Naive thymus-derived CD4-positive, alpha-beta T cell (primary cell): ENCODE measurements around the gene OXSR1. TPM values are rescaled to one million over a fixed set of nuclear protein-coding genes. Genes with fewer than 3 reads are reported as not detected.
"Not testable (repeated sequence)": the region's sequence is repeated elsewhere in the genome, so short reads cannot be mapped to it uniquely, and the experiment has no call there.

ENCODE experiments used
- ATAC-seq: fragments of 150-1000 bp; cut with Tn5 transposase; 2 replicates; pipeline ENCODE4 v1.10.0; 2021; ENCODE audit warnings: mild to moderate bottlenecking, moderate library complexity
- CTCF ChIA-PET: fragments of 350-600 bp; sonication (Branson Sonifier 250); formaldehyde crosslinking; loops from one replicate; lab custom pipeline; 2021; ENCODE audit warnings: antibody characterized with exemption; lab: Charles Lee
- POLR2A ChIA-PET: fragments of 350-600 bp; sonication (Branson Sonifier 250); formaldehyde crosslinking; loops from one replicate; lab custom pipeline; 2021; ENCODE audit warnings: antibody characterized with exemption, inconsistent platforms; lab: Charles Lee
- DNase-seq, 9 donors: peaks; one replicate each; pipeline versions ENCODE4 v3.0.0 to v3.0.0-alpha.2; 2020 to 2022; ENCODE audit warnings: mixed read lengths in 1 of 9
- H3K27ac ChIP-seq: one replicate; pipeline ENCODE4 v1.7.0; 2013; ENCODE audit warnings: mild to moderate bottlenecking, low read depth, low read length, moderate library complexity
- H3K27me3 ChIP-seq, 2 donors: one replicate each; pipeline ENCODE4 v1.7.0; 2013; ENCODE audit warnings: low read length in 2 of 2, mild to moderate bottlenecking in 2 of 2, moderate library complexity in 2 of 2; ENCODE audit not compliant: control insufficient read depth in 2 of 2, insufficient read depth in 2 of 2
- H3K36me3 ChIP-seq, 3 experiments: 1 replicate in 2 of 3; 2 replicates in 1 of 3; pipeline ENCODE4 v1.7.0; 2013; ENCODE audit warnings: low read length in 3 of 3, mild to moderate bottlenecking in 3 of 3, moderate library complexity in 1 of 3; ENCODE audit not compliant: insufficient read depth in 3 of 3, control insufficient read depth in 2 of 3
- H3K4me1 ChIP-seq, 2 donors: one replicate each; pipeline ENCODE4 v1.7.0; 2013; ENCODE audit warnings: low read length in 2 of 2, mild to moderate bottlenecking in 2 of 2, moderate library complexity in 1 of 2; ENCODE audit not compliant: control insufficient read depth in 2 of 2, insufficient read depth in 2 of 2
- H3K4me3 ChIP-seq: 2 replicates; pipeline ENCODE4 v1.7.0; 2013; ENCODE audit warnings: mild to moderate bottlenecking, low read length
- H3K9me3 ChIP-seq, 3 experiments: 1 replicate in 2 of 3; 2 replicates in 1 of 3; pipeline ENCODE4 v1.7.0; 2013; ENCODE audit warnings: low read length in 3 of 3; ENCODE audit not compliant: control insufficient read depth in 2 of 3
- H3K27ac Mint-ChIP-seq, 9 donors: one replicate each; pipeline ENCODE4 v1.8.0; 2020 to 2022; ENCODE audit warnings: mixed read lengths in 9 of 9, mild to moderate bottlenecking in 8 of 9, moderate library complexity in 5 of 9, inconsistent platforms in 2 of 9
- H3K27me3 Mint-ChIP-seq, 5 donors: one replicate each; pipeline ENCODE4 v1.8.0; 2021 to 2022; ENCODE audit warnings: mixed read lengths in 5 of 5, mild to moderate bottlenecking in 1 of 5
- H3K36me3 Mint-ChIP-seq, 5 donors: one replicate each; pipeline ENCODE4 v1.8.0; 2020 to 2022; ENCODE audit warnings: mixed read lengths in 5 of 5, mild to moderate bottlenecking in 3 of 5, inconsistent platforms in 1 of 5
- H3K4me1 Mint-ChIP-seq, 7 donors: one replicate each; pipeline ENCODE4 v1.8.0; 2020 to 2022; ENCODE audit warnings: mixed read lengths in 7 of 7, mild to moderate bottlenecking in 3 of 7, inconsistent platforms in 1 of 7
- H3K4me3 Mint-ChIP-seq, 10 donors: one replicate each; pipeline ENCODE4 v1.8.0; 2020 to 2022; ENCODE audit warnings: mild to moderate bottlenecking in 10 of 10, mixed read lengths in 10 of 10, moderate library complexity in 6 of 10, inconsistent platforms in 2 of 10
- H3K9me3 Mint-ChIP-seq, 11 donors: one replicate each; pipeline ENCODE4 v1.8.0; 2020 to 2022; ENCODE audit warnings: mixed read lengths in 11 of 11, mild to moderate bottlenecking in 4 of 11, inconsistent platforms in 1 of 11, moderate library complexity in 1 of 11
- intact Hi-C, 2 donors: fragments of 100-400 bp; cut with micrococcal nuclease; formaldehyde crosslinking; loops; one replicate each; pipeline ENCODE4 v1.15.1; 2023
- polyA plus RNA-seq, 2 donors: library from polyadenylated mRNA; unstranded; fragments of 300-500 nt; fragmentation: Illumina TruSeq; gene quantifications; one replicate each; pipeline ENCODE4 v1.2.3, GENCODE V29; 2021
- total RNA-seq, 6 experiments: library from RNA in 5 of 6; stranded (reverse) in 5 of 6; gene quantifications; 1 replicate in 5 of 6; 2 replicates in 1 of 6; pipeline ENCODE4 v1.2.3 and lab custom pipeline; 2021 to 2026

OXSR1 gene
- total and polyA plus RNA-seq, 7 experiments from 2014 or later: 12.3 to 59.7 (median 35.9) TPM

DNA sequence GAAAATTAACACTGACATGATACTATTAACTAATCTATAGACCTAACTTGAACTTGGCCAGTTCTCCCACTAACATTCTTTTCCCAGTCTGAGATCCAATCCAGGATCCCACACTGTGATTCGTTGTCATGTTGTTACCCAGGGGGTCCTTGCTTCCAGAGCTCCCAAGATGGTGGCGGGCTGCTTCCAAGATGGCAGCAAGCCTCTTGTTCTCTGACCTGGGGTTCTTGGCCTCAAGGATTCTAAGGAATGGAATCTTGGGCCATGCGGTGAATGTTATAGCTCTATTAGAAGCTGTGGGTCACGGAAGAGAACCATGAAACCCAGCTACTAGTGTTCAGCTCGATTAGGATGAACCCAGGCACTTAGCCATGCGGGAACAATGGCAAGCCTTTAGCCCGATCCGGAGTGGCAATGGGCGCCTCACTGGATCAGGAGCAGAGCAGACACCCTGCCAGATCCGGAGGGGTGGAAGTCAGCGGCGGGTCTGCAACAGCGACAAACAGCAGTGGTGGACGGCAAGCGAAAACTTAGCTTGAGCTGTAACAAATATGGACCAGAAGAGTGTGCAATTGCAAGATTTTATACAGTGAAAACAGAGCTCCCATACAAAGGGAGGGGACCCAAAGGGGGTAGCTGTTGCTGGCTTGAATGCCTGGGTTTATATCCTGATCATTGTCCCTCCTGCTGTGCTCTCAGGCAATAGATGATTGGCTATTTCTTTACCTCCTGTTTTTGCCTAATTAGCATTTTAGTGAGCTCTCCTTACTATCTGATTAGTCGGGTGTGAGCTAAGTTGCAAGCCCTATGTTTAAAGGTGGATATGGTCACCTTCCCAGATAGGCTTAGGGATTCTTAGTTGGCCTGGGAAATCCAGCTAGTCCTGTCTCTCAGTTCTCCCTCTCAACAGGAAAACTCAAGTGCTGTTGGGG lies 124.2 kb downstream of the OXSR1 start:
- H3K27me3 ChIP-seq, H3K27me3 Mint-ChIP-seq, H3K4me1 Mint-ChIP-seq, H3K4me1 ChIP-seq, H3K36me3 ChIP-seq, H3K36me3 Mint-ChIP-seq, H3K4me3 Mint-ChIP-seq, H3K9me3 ChIP-seq, H3K9me3 Mint-ChIP-seq, ATAC-seq, H3K27ac Mint-ChIP-seq, POLR2A ChIA-PET, DNase-seq, H3K4me3 ChIP-seq, H3K27ac ChIP-seq, CTCF ChIA-PET, intact Hi-C loops: not testable (repeated sequence)

DNA sequence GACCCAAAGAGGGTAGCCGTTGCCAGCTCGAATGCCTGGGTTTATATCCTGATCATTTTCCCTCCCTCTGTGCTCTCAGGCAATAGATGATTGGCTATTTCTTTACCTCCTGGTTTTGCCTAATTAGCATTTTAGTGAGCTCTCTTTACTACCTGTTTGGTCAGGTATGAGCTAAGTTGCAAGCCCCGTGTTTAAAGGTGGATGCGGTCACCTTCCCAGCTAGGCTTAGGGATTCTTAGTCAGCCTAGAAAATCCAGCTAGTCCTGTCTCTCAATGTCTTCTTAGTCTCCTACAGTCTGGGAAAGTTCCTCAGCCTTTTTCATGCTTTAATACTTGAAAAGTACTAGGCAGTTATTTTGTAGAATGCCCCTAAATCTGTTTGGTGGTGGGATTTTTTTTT lies 131.7 kb downstream of the OXSR1 start:
- H3K4me3 Mint-ChIP-seq, DNase-seq, H3K27ac Mint-ChIP-seq, H3K27me3 ChIP-seq, H3K9me3 ChIP-seq, H3K9me3 Mint-ChIP-seq, H3K36me3 ChIP-seq, H3K4me3 ChIP-seq, ATAC-seq, H3K4me1 Mint-ChIP-seq, H3K4me1 ChIP-seq, H3K36me3 Mint-ChIP-seq, CTCF ChIA-PET, intact Hi-C loops, H3K27ac ChIP-seq, POLR2A ChIA-PET: not testable (repeated sequence)
- H3K27me3 Mint-ChIP-seq: peaks cover 0 to 18% (median 5%) of the 10 kb centered on the region in 5 donors

GRCh38 chr3:38297537-38297936 lies 132.2 kb downstream of the OXSR1 start:
- Histone ChIP-seq H3K27ac (no peak overlapping the region), H3K4me1 (no peaks in the 10 kb centered on the region), H3K27me3 (no peaks in the 10 kb centered on the region), H3K9me3 (no peaks in the 10 kb centered on the region), H3K36me3 (no peaks in the 10 kb centered on the region), H3K4me3 (no peak overlapping the region)
- DNase-seq (no peak), ATAC-seq (no peak)
- no peaks in the 10 kb centered on the region for H3K4me1 Mint-ChIP-seq
- no peaks in the 10 kb centered on the region for H3K36me3 Mint-ChIP-seq
- ChIA-PET POLR2A (no interaction called here), CTCF (no interaction called here)
- intact Hi-C loops: no loop called here
- H3K9me3 Mint-ChIP-seq: no peaks in the 10 kb centered on the region
- H3K27me3 Mint-ChIP-seq: peaks cover 0 to 18% (median 5%) of the 10 kb centered on the region in 5 donors
- no peak overlapping the region for H3K27ac Mint-ChIP-seq
- H3K4me3 Mint-ChIP-seq: no peak overlapping the region

DNA sequence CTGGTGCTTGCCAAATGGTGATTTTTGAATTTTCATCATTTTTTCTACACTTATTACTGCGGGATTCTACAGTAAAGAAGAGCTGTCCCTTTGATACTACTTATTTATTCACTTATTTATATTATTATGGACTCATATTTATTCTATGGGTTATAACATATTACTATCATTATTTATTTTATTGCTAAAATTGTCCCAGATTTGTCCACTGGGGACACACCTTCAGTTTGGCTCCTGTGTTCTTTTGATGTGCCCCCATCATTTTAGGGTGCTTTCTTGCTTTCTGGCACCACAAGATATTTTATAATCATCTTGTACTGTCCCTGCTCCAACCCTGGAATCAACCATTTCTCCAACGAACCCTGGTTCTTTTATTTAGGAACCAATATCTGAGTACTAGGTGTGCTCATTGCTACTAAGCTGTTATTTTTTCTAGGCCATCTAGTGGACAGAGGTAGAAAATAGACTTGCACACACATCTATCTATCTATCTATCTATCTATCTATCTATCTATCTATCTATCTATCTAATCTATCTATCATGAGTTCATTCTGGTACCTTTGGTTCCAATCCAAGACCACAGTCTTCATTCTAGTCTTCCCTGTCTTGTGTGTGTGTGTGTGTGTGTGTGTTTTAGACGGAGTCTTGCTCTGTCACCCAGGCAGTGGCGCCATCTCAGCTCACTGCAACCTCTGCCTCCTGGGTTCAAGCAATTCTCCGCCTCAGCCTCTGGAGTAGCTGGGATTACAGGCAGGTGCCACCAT lies 132.8 kb downstream of the OXSR1 start:
- H3K36me3 ChIP-seq: no peaks in the 10 kb centered on the region
- no peak overlapping the region for H3K27ac ChIP-seq
- Mint-ChIP-seq H3K4me3 (no peak overlapping the region), H3K27ac (no peak overlapping the region), H3K9me3 (no peaks in the 10 kb centered on the region), H3K4me1 (no peaks in the 10 kb centered on the region), H3K36me3 (no peaks in the 10 kb centered on the region), H3K27me3 (peaks cover 0 to 19% (median 5%) of the 10 kb centered on the region in 5 donors)
- ChIA-PET CTCF (interaction anchor here (0.5 kb wide), 1 partner anchor 180 kb away, joined by 4 read pairs; no protein-coding TSS in a partner anchor), POLR2A (no interaction called here)
- H3K9me3 ChIP-seq: no peaks in the 10 kb centered on the region
- intact Hi-C loops: loop anchor here (1.0 kb wide), 1 partner anchor 180 kb away; no protein-coding TSS in a partner anchor
- H3K27me3 ChIP-seq: no peaks in the 10 kb centered on the region
- DNase-seq (no peak), ATAC-seq (no peak)
- no peaks in the 10 kb centered on the region for H3K4me1 ChIP-seq
- H3K4me3 ChIP-seq: no peak overlapping the region

Other genes starting within 250 kb of the OXSR1 start
- 10 to 100 TPM; 22.4 to 43.3 (median 29.5) TPM for gene VILL, start 174.8 kb upstream of the OXSR1 start, total RNA-seq
- 10 to 100 TPM; 15.7 to 28.9 TPM for gene VILL, start 174.8 kb upstream of the OXSR1 start, polyA plus RNA-seq
- gene PLCD1, start 135.9 kb upstream of the OXSR1 start, total RNA-seq: 10 to 100 TPM; 18.4 to 44.0 (median 41.3) TPM
- gene PLCD1, start 135.9 kb upstream of the OXSR1 start, polyA plus RNA-seq: 10 to 100 TPM; 13.1 to 26.3 TPM
- 1 to 10 TPM; 1.5 to 9.4 (median 7.5) TPM for gene DLEC1, start 126.3 kb upstream of the OXSR1 start, total RNA-seq
- gene DLEC1, start 126.3 kb upstream of the OXSR1 start, polyA plus RNA-seq: under 1 TPM; 0.41 to 0.73 TPM
- 100 to 1,000 TPM in 1 of 5 experiments, 10 to 100 TPM in 4; 88.1 to 129 (median 91.0) TPM for gene ACAA1, start 28.4 kb upstream of the OXSR1 start, total RNA-seq
- gene ACAA1, start 28.4 kb upstream of the OXSR1 start, polyA plus RNA-seq: 10 to 100 TPM; 64.4 to 65.9 TPM
- gene MYD88, start 26.9 kb upstream of the OXSR1 start, total RNA-seq: 100 to 1,000 TPM in 1 of 5 experiments, 10 to 100 TPM in 4; 35.2 to 108 (median 41.6) TPM
- 10 to 100 TPM; 52.8 to 75.4 TPM for gene MYD88, start 26.9 kb upstream of the OXSR1 start, polyA plus RNA-seq
- gene SLC22A13, start 100.3 kb downstream of the OXSR1 start, total RNA-seq: 1 to 10 TPM in 1 of 5 experiments, under 1 TPM in 4; 0.53 to 1.9 (median 0.62) TPM
- not detected for gene SLC22A13, start 100.3 kb downstream of the OXSR1 start, polyA plus RNA-seq
- gene SLC22A14, start 116.8 kb downstream of the OXSR1 start, total RNA-seq: under 1 TPM in 1 of 5 experiments, not detected in 4; 0.15 TPM
- gene SLC22A14, start 116.8 kb downstream of the OXSR1 start, polyA plus RNA-seq: not detected
- 1 to 10 TPM in 4 of 5 experiments, under 1 TPM in 1; 1.00 to 6.7 (median 2.1) TPM for gene XYLB, start 181.2 kb downstream of the OXSR1 start, total RNA-seq
- 1 to 10 TPM in 1 of 2 donors, under 1 TPM in 1; 0.37 to 1.4 TPM for gene XYLB, start 181.2 kb downstream of the OXSR1 start, polyA plus RNA-seq